Right atrium auricular region (tissue), 2 donors: ENCODE data around the gene CLCN4. TPM values are rescaled to one million over a fixed set of nuclear protein-coding genes. Genes with fewer than 3 reads are reported as not detected.

Experiments
- DNase-seq: peaks from one replicate; pipeline ENCODE4 v3.0.0-alpha.2; 2019; ENCODE audit warnings: low spot score
- H3K27ac ChIP-seq, 2 donors: fragments of 200-600 bp; sonication (generic); 1 replicate in 1 of 2; 2 replicates in 1 of 2; pipeline ENCODE4 v1.5.1; 2016 to 2019
- H3K27me3 ChIP-seq, 2 donors: fragments of 200-600 bp; sonication (generic); one replicate each; pipeline versions ENCODE4 v1.5.1 to v1.6.0; 2017 to 2019
- H3K36me3 ChIP-seq: fragments of 200-600 bp; sonication (generic); one replicate; pipeline ENCODE4 v1.5.1; 2016
- H3K4me1 ChIP-seq, 2 donors: fragments of 200-600 bp; sonication (generic); one replicate each; pipeline versions ENCODE4 v1.5.1 to v1.6.0; 2017 to 2019
- H3K4me3 ChIP-seq, 2 donors: fragments of 200-600 bp; sonication (generic); 1 replicate in 1 of 2; 2 replicates in 1 of 2; pipeline ENCODE4 v1.5.1; 2017 to 2019; ENCODE audit warnings: mild to moderate bottlenecking in 1 of 2, moderate library complexity in 1 of 2
- H3K9me3 ChIP-seq, 2 donors: fragments of 200-600 bp; sonication (generic); one replicate each; pipeline ENCODE4 v1.5.1; 2019
- CTCF ChIP-seq, 2 donors: fragments of 200-600 bp; sonication (generic); IDR thresholded peaks; one replicate each; pipeline ENCODE4 v1.5.1; 2019; ENCODE audit warnings: antibody characterized with exemption in 2 of 2
- total RNA-seq, 2 donors: library from RNA; depleted of rRNA; stranded (reverse); fragments of >200 nt; gene quantifications; one replicate each; pipeline ENCODE4 v1.1.0, GENCODE V29; 2016

Gene CLCN4
- total RNA-seq, 2 donors from 2014 or later: 15.6 to 37.6 TPM

DNA sequence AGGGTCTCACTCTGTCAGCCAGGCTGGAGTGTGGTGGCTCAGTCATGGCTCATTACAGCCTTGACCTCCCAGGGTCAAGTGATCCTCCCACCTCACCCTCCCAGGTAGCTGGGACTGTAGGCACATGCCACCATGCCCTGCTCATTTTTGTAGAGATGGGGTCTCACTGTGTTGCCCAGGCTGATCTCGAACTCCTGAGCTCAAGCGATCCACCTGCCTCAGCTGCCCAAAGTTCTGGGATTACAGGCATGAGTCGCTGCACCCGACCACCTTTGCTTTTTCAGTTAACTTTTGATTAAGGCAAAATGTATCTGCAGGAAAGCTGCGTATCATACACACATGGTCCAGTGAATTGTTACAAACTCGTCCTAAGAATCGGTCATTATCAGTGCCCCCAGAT lies 16.5 kb upstream of the CLCN4 start:
- H3K9me3 ChIP-seq: no peaks in the 10 kb centered on the region
- no peak for DNase-seq

GRCh38 chrX:10142041-10142599 lies 14.7 kb upstream of the CLCN4 start:
- no peaks in the 10 kb centered on the region for H3K9me3 ChIP-seq
- H3K4me1 ChIP-seq: no peaks in the 10 kb centered on the region
- no peak for TF ChIP-seq CTCF (IDR thresholded peaks at IDR 0.05)
- no peaks in the 10 kb centered on the region for H3K27me3 ChIP-seq
- no peak overlapping the region for H3K4me3 ChIP-seq
- H3K27ac ChIP-seq: no peak overlapping the region
- H3K36me3 ChIP-seq: peaks cover 13% of the 10 kb centered on the region
- no peak for DNase-seq

More for the DNA sequence above, 16.5 kb upstream of the CLCN4 start:
- Histone ChIP-seq H3K4me1 (no peaks in the 10 kb centered on the region), H3K36me3 (peaks cover 13% of the 10 kb centered on the region), H3K4me3 (no peak overlapping the region), H3K27me3 (no peaks in the 10 kb centered on the region), H3K27ac (no peak overlapping the region)
- no peak for TF ChIP-seq CTCF (IDR thresholded peaks at IDR 0.05)

- Histone ChIP-seq H3K4me1 (no peaks in the 10 kb centered on the region), H3K9me3 (no peaks in the 10 kb centered on the region), H3K27ac (no peak overlapping the region), H3K27me3 (no peaks in the 10 kb centered on the region), H3K4me3 (no peak overlapping the region), H3K36me3 (peaks cover 13% of the 10 kb centered on the region)
- no peak for DNase-seq
- TF ChIP-seq CTCF (IDR thresholded peaks at IDR 0.05): no peak
Measured at GRCh38 chrX:10143071-10143983, 13.4 kb upstream of the CLCN4 start.

- TF ChIP-seq CTCF (IDR thresholded peaks at IDR 0.05): no peak
- no peak overlapping the region for H3K4me3 ChIP-seq
- no peak overlapping the region for H3K27ac ChIP-seq
- no peak for DNase-seq
- no peaks in the 10 kb centered on the region for H3K36me3 ChIP-seq
- no peaks in the 10 kb centered on the region for H3K27me3 ChIP-seq
- H3K4me1 ChIP-seq: no peaks in the 10 kb centered on the region
- no peaks in the 10 kb centered on the region for H3K9me3 ChIP-seq
Measured at GRCh38 chrX:10146346-10146745, 10.4 kb upstream of the CLCN4 start.

DNA sequence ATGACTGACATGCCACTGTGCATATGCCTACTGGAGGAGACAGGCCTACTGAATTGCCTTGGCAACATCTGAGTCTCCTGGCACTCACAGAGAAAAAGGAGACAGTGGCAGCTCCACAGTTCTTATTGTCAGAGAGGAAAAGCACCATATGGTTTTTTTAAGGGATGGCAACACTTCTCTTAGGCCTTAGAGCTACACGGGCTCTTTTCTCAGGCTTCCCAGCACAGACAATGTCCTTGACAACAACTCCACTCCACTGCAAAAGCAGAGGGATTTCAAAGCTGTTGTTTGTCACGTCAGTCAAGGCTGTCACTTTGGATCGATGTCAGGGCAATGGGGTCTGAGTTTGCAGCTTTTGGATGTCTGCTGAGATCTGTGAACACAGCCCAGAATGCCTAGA lies 4.7 kb upstream of the CLCN4 start:
- no peak for DNase-seq
- Histone ChIP-seq H3K4me3 (no peak overlapping the region), H3K36me3 (no peaks in the 10 kb centered on the region), H3K27me3 (no peaks in the 10 kb centered on the region), H3K9me3 (no peaks in the 10 kb centered on the region), H3K27ac (no peak overlapping the region), H3K4me1 (peaks cover 0 to 8% of the 10 kb centered on the region in 2 donors)
- no peak for TF ChIP-seq CTCF (IDR thresholded peaks at IDR 0.05)
